ENCODE data around the gene CIRBP. TPM values are rescaled to one million over a fixed set of nuclear protein-coding genes. Genes with fewer than 3 reads are reported as not detected.
A peak's percentile ranks its signal among the peaks of the same experiment; 100 is the strongest.

The CIRBP gene
- polyA plus RNA-seq, 1 of the 3 experiments (the other 2 are of a cell fraction): 762 TPM

GRCh38 chr19:1256646-1257474 is 12.3 kb upstream of the CIRBP start:
- CTCF ChIA-PET: interaction anchor here (7.8 to 18.6 kb wide), 2 partner anchors 9 to 14 kb away, joined by 99 to 594 read pairs; partner anchors contain the start of gene ATP5F1D
- WGBS (ENCODE audit: low lambda C conversion rate): 93% methylated on average over 34 of the region's 46 CpGs
- Histone ChIP-seq H3K4me1 (ENCODE audit: control insufficient read depth in 1 of 2, insufficient read depth in 2 of 2, low read depth in 1 of 2, low read length in 1 of 2) (peaks cover 46 to 60% of the 10 kb centered on the region in 2 experiments), H3K4me3 (ENCODE audit: low read depth in 2 of 2, low read length in 1 of 2) (no peak overlapping the region), H4K20me1 (ENCODE audit: insufficient read depth) (peaks cover 56% of the 10 kb centered on the region), H3K9me3 (no peaks in the 10 kb centered on the region), H3F3A (replicated peaks; ENCODE audit: insufficient read depth) (peaks cover 71% of the 10 kb centered on the region), H3K9ac (no peak overlapping the region), H3K9me2 (no peaks in the 10 kb centered on the region), H3K4me2 (no peak overlapping the region), H3K27ac (ENCODE audit: low read depth in 2 of 2, low read length in 1 of 2) (peak overlapping the region in 1 of 2 experiments; percentile 99; a peak in 2 of 4 replicates), H3K36me3 (replicated peaks in 1 of 2; ENCODE audit: control insufficient read depth in 1 of 2, insufficient read depth in 2 of 2, low read length in 1 of 2) (peaks cover 41 to 53% of the 10 kb centered on the region in 2 experiments), H2AFZ (ENCODE audit: low read depth) (no peak overlapping the region), H3K79me2 (ENCODE audit: insufficient read depth) (peaks cover 70% of the 10 kb centered on the region), H3K27me3 (ENCODE audit: insufficient read depth) (no peaks in the 10 kb centered on the region)
- POLR2A ChIA-PET: interaction anchor here (2.1 to 4.8 kb wide), 2 partner anchors 12 kb away, joined by 13 to 34 read pairs; partner anchors contain the start of gene CIRBP
- TF ChIP-seq USF2 (IDR thresholded peaks at IDR 0.05; ENCODE audit: borderline replicate concordance, low read depth, low read length) (no peak), GATA2 (CRISPR knock-in tag; IDR thresholded peaks at IDR 0.05) (no peak)
- no peak for DNase-seq

DNA sequence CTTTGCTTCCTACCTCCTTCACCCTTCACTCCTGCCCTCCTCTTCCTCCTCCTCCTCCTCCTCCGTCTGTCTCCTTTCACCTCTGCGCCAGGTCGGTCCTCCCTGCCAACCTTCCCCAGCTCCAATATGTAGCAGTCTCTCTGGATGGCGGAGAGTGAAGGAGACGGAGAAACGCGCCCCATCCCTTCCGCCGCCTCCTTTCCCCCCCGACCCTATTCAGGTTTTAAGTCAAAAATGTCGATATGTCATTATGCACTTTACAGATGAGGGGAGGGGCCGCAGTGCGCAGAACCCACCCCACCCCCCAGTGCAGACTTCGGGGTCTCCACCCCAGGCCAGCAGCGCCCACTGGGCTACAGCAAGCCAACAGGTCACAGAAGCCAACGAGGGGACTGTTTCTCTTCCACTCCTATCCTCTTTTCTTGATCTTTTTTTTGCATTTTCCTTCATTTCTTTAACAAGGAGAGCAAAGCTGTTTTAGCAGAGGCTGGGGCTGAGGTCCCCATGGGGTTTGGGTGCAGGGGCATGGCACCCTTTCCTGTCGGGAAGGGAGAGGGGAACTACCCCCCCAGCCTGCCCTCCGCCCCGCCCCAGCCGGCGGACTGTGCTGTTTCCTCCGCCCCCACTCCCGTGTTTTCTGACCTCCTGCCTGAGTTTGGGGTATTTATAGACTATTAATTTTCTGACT is 11.5 kb upstream of the CIRBP start:
- Histone ChIP-seq H3K27ac (ENCODE audit: low read depth in 2 of 2, low read length in 1 of 2) (peak overlapping the region; percentile 83 to 90), H3K4me2 (peak overlapping the region; percentile 23; the same call in 1 of the 2 replicates), H3K9me3 (no peaks in the 10 kb centered on the region), H2AFZ (ENCODE audit: low read depth) (no peak overlapping the region), H3K4me1 (ENCODE audit: control insufficient read depth in 1 of 2, insufficient read depth in 2 of 2, low read depth in 1 of 2, low read length in 1 of 2) (peaks cover 54 to 67% of the 10 kb centered on the region in 2 experiments), H3K4me3 (ENCODE audit: low read depth in 2 of 2, low read length in 1 of 2) (no peak overlapping the region), H3K79me2 (ENCODE audit: insufficient read depth) (peaks cover 69% of the 10 kb centered on the region), H3K36me3 (replicated peaks in 1 of 2; ENCODE audit: control insufficient read depth in 1 of 2, insufficient read depth in 2 of 2, low read length in 1 of 2) (peaks cover 41 to 53% of the 10 kb centered on the region in 2 experiments), H4K20me1 (ENCODE audit: insufficient read depth) (peaks cover 56% of the 10 kb centered on the region), H3K9ac (peak overlapping the region; percentile 25; the same call in 1 of the 2 replicates), H3F3A (replicated peaks; ENCODE audit: insufficient read depth) (peaks cover 65% of the 10 kb centered on the region), H3K27me3 (ENCODE audit: insufficient read depth) (no peaks in the 10 kb centered on the region), H3K9me2 (no peaks in the 10 kb centered on the region)
- DNase-seq: no peak
- ChIA-PET POLR2A (interaction anchor here (4.8 kb wide), 1 partner anchor 12 kb away, joined by 34 read pairs; the partner anchor contains the start of gene CIRBP), CTCF (interaction anchor here (7.8 to 18.6 kb wide), 2 partner anchors 8 to 15 kb away, joined by 99 to 594 read pairs; partner anchors contain the start of gene ATP5F1D)
- TF ChIP-seq SIN3A (IDR thresholded peaks at IDR 0.05; ENCODE audit: borderline replicate concordance, low read depth, low read length) (no peak), RFX5 (IDR thresholded peaks at IDR 0.05; ENCODE audit: low read length) (no peak), IRF3 (IDR thresholded peaks at IDR 0.05; ENCODE audit: low read depth, low read length) (no peak), GABPA (IDR thresholded peaks at IDR 0.05; ENCODE audit: low read depth) (no peak), NFIC (IDR thresholded peaks at IDR 0.05; ENCODE audit: borderline replicate concordance) (no peak)
- 78% methylated on average over 23 of the region's 23 CpGs for WGBS (ENCODE audit: low lambda C conversion rate)
